HTERT RPE-1 (cell line): ENCODE measurements around the gene UTP25.

ENCODE experiments used
- in situ Hi-C: fragments of 300-500 bp; cut with MboI; formaldehyde crosslinking; loops from 4 replicates; pipeline ENCODE4 v1.14.3; 2020; ENCODE audit warnings: low sequenced_read_pairs

The UTP25 gene

GRCh38 chr1:209805341-209805781, 22.4 kb upstream of the UTP25 start:
- in situ Hi-C loops: no loop called here

DNA sequence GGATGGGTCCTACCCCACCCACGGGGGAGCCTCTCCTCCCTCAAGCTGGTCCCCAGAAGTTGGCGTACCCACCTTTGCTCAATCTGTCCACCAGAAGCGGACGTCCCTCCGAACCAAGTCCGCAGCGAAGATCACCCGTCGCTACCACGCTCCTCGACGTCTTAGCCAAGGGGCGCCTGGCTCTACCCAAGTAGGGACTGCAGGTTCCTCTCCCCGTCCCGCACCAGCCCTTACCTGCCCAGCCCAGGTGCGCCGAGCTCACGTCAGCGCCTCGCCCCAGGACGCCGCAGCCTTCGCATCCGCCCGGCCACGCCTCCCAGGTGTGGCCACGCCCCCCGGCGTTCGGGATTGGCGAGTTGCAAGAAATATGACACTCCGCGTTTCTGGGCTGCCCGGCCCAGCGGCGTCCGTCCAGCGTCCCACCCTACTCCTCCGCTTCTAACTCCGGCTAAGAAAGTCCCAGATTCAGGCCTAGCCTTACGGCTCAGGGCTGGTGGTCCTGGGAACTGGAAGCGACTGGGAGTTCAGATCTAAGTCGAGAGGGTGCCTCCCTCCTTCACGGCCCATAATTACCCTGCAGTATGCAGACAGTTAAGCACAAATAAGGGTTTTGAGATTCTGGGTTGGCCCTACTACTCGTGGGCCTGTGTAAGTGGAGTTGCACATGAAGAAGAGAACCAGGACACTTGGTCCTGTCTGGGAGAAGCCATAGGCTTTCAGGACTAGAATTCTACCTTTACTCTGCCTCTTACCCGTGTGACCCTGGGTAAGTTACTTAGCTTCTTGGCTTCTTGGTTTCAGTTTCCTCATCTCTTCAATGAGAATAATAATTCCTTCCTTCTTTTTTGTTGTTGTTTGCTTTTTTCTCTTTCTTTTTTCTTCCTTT, 21.7 kb upstream of the UTP25 start, which contains the start of gene IRF6:
Gene IRF6 (minus strand): TSS at position 268 of the 886 bp plus-strand sequence. CDS start 4,729 bp downstream, outside the sequence.
- in situ Hi-C loops: no loop called here

GRCh38 chr1:209807509-209807908, 20.3 kb upstream of the UTP25 start:
- in situ Hi-C loops: no loop called here

- in situ Hi-C loops: no loop called here
These were observed 19.7 kb upstream of the UTP25 start for GRCh38 chr1:209808059-209808581.

DNA sequence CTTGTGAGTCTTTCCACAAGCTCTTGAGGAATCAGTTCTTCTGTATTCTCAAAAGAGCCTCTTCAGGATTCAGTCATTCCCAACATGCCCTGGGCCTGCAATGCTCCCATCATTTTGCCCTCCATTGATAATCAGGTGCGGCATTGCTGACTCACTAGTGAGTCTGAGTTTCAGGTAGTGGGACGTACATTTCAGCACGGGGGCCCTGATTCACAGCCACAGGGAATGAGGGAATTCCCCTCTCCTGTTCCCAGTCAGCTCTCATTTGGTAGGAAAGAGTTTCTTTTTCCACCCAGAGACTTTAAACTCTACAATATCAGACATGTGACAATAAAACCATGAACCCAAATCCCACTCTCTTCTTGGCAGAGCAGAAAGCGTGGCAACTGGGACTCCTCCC, 18.2 kb upstream of the UTP25 start:
- in situ Hi-C loops: no loop called here

GRCh38 chr1:209810783-209811182, 17.0 kb upstream of the UTP25 start:
- in situ Hi-C loops: no loop called here

- in situ Hi-C loops: no loop called here
These were observed 13.9 kb upstream of the UTP25 start for GRCh38 chr1:209813902-209814301.

GRCh38 chr1:209815490-209815889, 12.3 kb upstream of the UTP25 start:
- in situ Hi-C loops: no loop called here

DNA sequence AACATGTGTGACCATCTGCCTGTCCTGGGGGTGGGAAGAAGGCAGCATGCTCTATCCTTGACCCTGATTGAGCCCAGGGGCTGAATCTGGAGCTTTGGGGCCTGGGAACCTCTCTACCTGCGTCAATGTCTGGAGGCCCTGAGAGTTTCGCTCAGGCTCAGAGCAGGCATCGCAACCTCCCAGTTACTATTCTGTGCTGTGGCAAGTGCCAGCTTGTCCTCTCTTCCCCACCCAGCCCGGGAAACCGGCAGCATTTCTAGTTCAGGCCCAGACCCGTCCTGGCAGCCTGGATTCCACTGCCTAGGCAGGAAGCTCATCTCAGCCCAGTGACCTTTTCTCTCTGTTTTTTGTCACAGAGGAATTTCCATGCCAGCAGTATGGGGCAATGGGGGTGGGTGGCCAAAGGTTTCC, 11.8 kb upstream of the UTP25 start:
- in situ Hi-C loops: no loop called here

DNA sequence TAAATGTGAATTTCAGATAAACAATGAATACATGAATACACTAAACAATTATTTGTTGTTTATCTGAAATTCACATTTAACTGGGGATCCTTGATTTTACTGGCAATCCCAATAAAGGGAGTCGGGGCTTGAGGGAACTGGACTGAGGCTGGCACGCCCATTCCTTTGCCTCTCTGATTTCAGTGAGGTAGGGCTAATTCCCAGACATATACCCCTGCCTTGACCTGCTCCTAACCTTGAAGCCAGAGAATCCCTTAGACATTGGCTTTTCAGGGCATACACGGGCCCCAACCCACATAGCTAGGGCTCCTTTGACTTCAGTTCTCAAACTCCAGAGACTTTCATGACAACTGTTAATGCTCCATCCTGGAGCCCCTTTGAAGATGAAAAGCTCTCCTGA, 10.8 kb upstream of the UTP25 start:
- in situ Hi-C loops: no loop called here

DNA sequence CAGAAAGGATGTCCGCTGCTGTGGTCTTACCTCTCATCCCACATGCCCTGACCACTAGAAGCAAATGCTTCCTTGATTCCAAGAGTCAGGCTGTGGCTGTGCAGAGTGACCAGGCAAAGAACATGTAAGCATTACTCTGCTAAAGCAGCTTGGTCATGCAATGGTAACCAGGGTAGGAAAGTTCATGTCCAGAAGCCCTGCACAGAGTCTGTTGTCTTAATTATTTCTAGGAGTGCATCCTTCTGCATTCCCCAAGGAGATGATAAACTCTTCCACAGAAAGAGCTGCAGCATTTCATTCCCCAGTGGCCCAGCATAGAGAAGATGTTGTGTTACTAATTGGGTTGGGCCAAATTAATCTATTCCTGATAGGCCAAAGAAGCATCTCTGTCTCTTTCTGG, 10.1 kb upstream of the UTP25 start:
- in situ Hi-C loops: no loop called here

DNA sequence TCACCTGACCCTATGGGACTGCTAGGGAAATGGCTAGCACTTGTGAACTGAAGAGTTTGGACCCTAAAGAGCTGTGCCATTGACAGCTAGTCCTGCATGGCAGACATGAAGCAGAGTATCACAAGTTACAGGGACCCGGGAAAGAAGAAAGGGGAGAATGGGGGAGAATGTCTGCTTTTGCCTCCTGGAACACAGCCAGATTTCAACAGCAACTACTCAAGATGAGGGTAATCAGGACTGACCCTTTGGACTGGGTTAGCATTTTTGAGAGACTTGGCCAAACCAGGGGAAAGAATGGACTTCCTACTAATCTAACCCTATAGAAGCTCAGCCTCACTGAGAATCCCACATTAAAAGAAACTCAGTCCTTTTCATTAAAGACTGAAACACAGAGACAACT, 8.7 kb upstream of the UTP25 start:
- in situ Hi-C loops: no loop called here

- in situ Hi-C loops: no loop called here
These were observed 6.8 kb upstream of the UTP25 start for GRCh38 chr1:209820986-209821385.

DNA sequence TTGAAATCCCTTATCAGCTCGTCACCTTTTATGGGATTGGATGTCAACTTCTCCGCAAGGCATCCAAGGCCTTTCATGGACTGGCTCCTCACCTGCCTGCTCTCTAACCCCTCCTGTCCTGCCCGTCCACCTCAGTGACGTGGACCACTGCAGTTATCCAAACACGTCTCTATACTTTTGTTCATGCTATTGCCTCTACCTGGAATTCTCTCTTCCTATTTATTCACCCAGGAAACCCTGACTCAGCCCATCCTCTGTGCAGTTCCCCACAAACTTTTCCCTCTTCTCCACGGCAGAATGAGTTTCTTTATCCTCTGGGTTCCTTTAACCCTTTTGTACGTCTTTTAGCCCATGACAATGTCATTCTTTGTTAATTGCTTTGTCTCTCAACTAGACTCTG, 5.1 kb upstream of the UTP25 start:
- in situ Hi-C loops: no loop called here

- in situ Hi-C loops: no loop called here
These were observed 4.4 kb upstream of the UTP25 start for GRCh38 chr1:209823143-209824041.

- in situ Hi-C loops: no loop called here
These were observed 2.0 kb upstream of the UTP25 start for GRCh38 chr1:209825591-209826434.

DNA sequence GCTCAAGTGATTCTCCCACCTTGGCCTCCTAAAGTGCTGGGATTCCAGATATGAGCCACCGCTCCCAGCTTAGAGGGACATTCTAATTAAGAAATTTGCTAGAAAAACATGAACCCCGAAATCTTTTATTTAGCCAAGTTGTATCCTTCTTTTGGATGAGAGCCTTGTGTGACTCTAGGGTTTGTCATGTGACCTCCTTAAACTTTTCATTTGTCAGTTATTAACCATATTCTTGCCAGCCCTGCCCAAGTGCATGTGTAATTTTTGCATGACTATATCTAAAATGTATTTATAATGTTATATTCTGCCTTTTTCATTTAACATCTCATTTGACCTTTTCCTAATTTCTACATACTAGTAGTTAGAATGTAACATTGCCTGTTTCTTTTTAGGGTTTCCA, 1.9 kb downstream of the UTP25 start:
- in situ Hi-C loops: no loop called here

DNA sequence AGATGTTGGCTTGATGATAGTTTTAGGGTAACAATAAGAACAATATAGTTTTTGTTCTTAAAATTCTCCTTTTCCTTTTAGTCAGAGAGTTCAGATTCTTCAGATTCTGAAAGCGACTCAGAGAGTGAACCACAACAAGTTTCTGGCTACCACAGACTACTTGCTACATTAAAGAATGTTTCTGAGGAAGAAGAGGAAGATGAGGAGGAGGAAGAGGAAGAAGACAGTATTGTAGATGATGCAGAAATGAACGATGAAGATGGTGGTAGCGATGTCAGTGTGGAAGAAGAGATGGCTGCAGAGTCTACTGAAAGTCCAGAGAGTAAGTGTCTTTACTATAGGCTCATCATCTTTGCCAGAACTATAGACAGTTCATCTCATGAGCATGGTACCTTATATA, 3.0 kb downstream of the UTP25 start:
- in situ Hi-C loops: no loop called here

- in situ Hi-C loops: no loop called here
These were observed 3.8 kb downstream of the UTP25 start for GRCh38 chr1:209831615-209832014.

GRCh38 chr1:209835782-209836298, 8.1 kb downstream of the UTP25 start:
- in situ Hi-C loops: no loop called here
